PC-3 (cell line): ENCODE measurements around the gene SMOC2.

Experiments used
- CTCF ChIP-seq: fragments of 300-600 bp; sonication (generic); conservative IDR thresholded peaks from 2 replicates; pipeline ENCODE4 v1.5.1; 2017; ENCODE audit warnings: antibody characterized with exemption, low read depth, mild to moderate bottlenecking, low read length
- EZH2 ChIP-seq: fragments of 300-600 bp; sonication (generic); IDR thresholded peaks from one replicate; pipeline ENCODE4 v1.6.1; 2017; ENCODE audit warnings: antibody characterized with exemption, mild to moderate bottlenecking, low read length; ENCODE audit not compliant: unreplicated experiment

GRCh38 chr6:168599118-168599494 lies 158.1 kb downstream of the SMOC2 start:
- TF ChIP-seq CTCF: no peak
- no peak for TF ChIP-seq EZH2
